ENCODE measurements around the gene SLC12A1.
"Not testable (repeated sequence)": the region's sequence is repeated elsewhere in the genome, so short reads cannot be mapped to it uniquely, and the experiment has no call there.

Gene SLC12A1

GRCh38 chr15:48313216-48313615, 107.1 kb downstream of the SLC12A1 start:
- no peak for DNase-seq

GRCh38 chr15:48315041-48315440, 108.9 kb downstream of the SLC12A1 start:
- DNase-seq = no peak

GRCh38 chr15:48317221-48317620, 111.1 kb downstream of the SLC12A1 start:
- DNase-seq = no peak

- no peak for DNase-seq
Measured at GRCh38 chr15:48318131-48318530, 112.0 kb downstream of the SLC12A1 start.

- DNase-seq = no peak
Measured at GRCh38 chr15:48323294-48323693, 117.2 kb downstream of the SLC12A1 start.

- DNase-seq = no peak
Measured at GRCh38 chr15:48324949-48325348, 118.8 kb downstream of the SLC12A1 start.

- DNase-seq = no peak
Measured at GRCh38 chr15:48325400-48325799, 119.3 kb downstream of the SLC12A1 start.

- DNase-seq = not testable (repeated sequence)
Measured at GRCh38 chr15:48326180-48326579, 120.1 kb downstream of the SLC12A1 start.

GRCh38 chr15:48330105-48330785, 124.1 kb downstream of the SLC12A1 start:
- DNase-seq = peak; percentile 29

GRCh38 chr15:48330855-48331795, 125.0 kb downstream of the SLC12A1 start, which contains the start of gene DUT:
TSS of gene DUT (plus strand) at chr15:48331429. CDS start at chr15:48331516, 87 bp downstream.
- peak; percentile 81 for DNase-seq

GRCh38 chr15:48331796-48332641, 125.9 kb downstream of the SLC12A1 start:
- peak; percentile 86 for DNase-seq

GRCh38 chr15:48332642-48333034, 126.5 kb downstream of the SLC12A1 start:
- DNase-seq = peak; percentile 24

GRCh38 chr15:48333540-48333939, 127.4 kb downstream of the SLC12A1 start:
- DNase-seq = peak; percentile 28

GRCh38 chr15:48334260-48334659, 128.2 kb downstream of the SLC12A1 start:
- peak; percentile 24 for DNase-seq

- DNase-seq = peak; percentile 70
Measured at GRCh38 chr15:48336940-48337339, 130.8 kb downstream of the SLC12A1 start.

GRCh38 chr15:48337607-48338006, 131.5 kb downstream of the SLC12A1 start:
- DNase-seq = no peak

GRCh38 chr15:48340111-48340510, 134.0 kb downstream of the SLC12A1 start:
- no peak for DNase-seq

- DNase-seq = no peak
Measured at GRCh38 chr15:48343865-48344264, 137.8 kb downstream of the SLC12A1 start.

GRCh38 chr15:48345516-48345915, 139.4 kb downstream of the SLC12A1 start:
- DNase-seq = no peak

- peak; percentile 83 for DNase-seq
Measured at GRCh38 chr15:48352474-48353072, 146.5 kb downstream of the SLC12A1 start.
